ENCODE data around the gene RNF157. TPM values are rescaled to one million over a fixed set of nuclear protein-coding genes. Genes with fewer than 3 reads are reported as not detected.
A peak's percentile ranks its signal among the peaks of the same experiment; 100 is the strongest.

Gene RNF157
- total and polyA plus RNA-seq, 11 donors: 3.6 to 7.4 (median 5.2) TPM

- H3K9me3 ChIP-seq: no peaks in the 10 kb centered on the region
- DNase-seq (no peak), ATAC-seq (no peak)
- peaks cover 0 to 13% (median 4%) of the 10 kb centered on the region in 12 donors for H3K4me1 ChIP-seq
- H3K27ac ChIP-seq: no peak overlapping the region
- no peak overlapping the region for H3K4me3 ChIP-seq
- WGBS, 4 donors: 89 to 96% (median 95%) methylated on average over 10 of the region's 10 CpGs
- no peaks in the 10 kb centered on the region for H3K27me3 ChIP-seq
- TF ChIP-seq CTCF (IDR thresholded peaks at IDR 0.05) (no peak), POLR2A (IDR thresholded peaks at IDR 0.05) (no peak)
- intact Hi-C loops (cut with DNase I): loop anchor here in 1 of 10 donors (10.0 kb wide), 1 partner anchor 163 kb away; no protein-coding TSS in a partner anchor
- no peaks in the 10 kb centered on the region for H3K36me3 ChIP-seq
Measured at GRCh38 chr17:76178124-76178523, 62.2 kb downstream of the RNF157 start.

- ATAC-seq (peak in 1 of 4 donors; percentile 20), DNase-seq (no peak)
- Histone ChIP-seq H3K36me3 (no peaks in the 10 kb centered on the region), H3K4me1 (peaks cover 0 to 12% (median 2%) of the 10 kb centered on the region in 12 donors), H3K27ac (no peak overlapping the region), H3K27me3 (no peaks in the 10 kb centered on the region), H3K4me3 (no peak overlapping the region), H3K9me3 (no peaks in the 10 kb centered on the region)
- WGBS, 4 donors: 94 to 97% (median 96%) methylated on average over 24 to 34 of the region's 34 CpGs
- no peak for TF ChIP-seq POLR2A (IDR thresholded peaks at IDR 0.05)
- TF ChIP-seq CTCF (IDR thresholded peaks at IDR 0.05): no peak
- intact Hi-C loops (cut with DNase I): loop anchor here in 1 of 10 donors (10.0 kb wide), 1 partner anchor 162 kb away; no protein-coding TSS in a partner anchor
Measured at GRCh38 chr17:76176701-76177574, 63.4 kb downstream of the RNF157 start.

GRCh38 chr17:76174037-76174436, 66.3 kb downstream of the RNF157 start:
- H3K9me3 ChIP-seq: no peaks in the 10 kb centered on the region
- no peaks in the 10 kb centered on the region for H3K4me1 ChIP-seq
- ATAC-seq: no peak
- H3K27ac ChIP-seq: no peak overlapping the region
- TF ChIP-seq POLR2A (IDR thresholded peaks at IDR 0.05) (no peak), CTCF (IDR thresholded peaks at IDR 0.05) (no peak)
- H3K36me3 ChIP-seq: no peaks in the 10 kb centered on the region
- H3K4me3 ChIP-seq: peak overlapping the region in 1 of 12 donors; percentile 5
- H3K27me3 ChIP-seq: no peaks in the 10 kb centered on the region
- intact Hi-C loops (cut with DNase I): loop anchor here in 1 of 10 donors (10.0 kb wide), 1 partner anchor 159 kb away; no protein-coding TSS in a partner anchor
- WGBS, 4 donors: 74 to 83% (median 79%) methylated on average over 9 of the region's 9 CpGs
- DNase-seq: no peak

DNA sequence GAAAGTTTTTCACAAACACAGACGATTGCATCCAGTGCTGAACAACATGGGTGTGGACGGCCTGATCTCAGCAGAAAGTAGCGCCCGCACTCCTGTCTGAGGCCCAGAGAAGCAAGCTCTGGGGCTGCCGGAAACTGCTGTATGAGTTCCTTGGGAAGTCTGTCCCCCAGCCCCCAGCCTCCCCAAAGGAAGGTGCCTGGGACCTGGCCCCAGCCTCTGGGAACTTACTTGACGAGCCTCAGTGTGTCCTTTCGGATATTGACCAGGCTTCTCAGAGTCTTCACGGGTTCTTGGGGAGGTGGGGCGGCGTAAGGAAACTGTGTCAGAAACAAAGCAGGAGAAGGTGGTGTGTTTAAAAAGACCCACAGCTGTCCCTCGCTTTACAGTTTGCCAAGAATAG, 66.8 kb downstream of the RNF157 start:
- no peaks in the 10 kb centered on the region for H3K9me3 ChIP-seq
- TF ChIP-seq CTCF (IDR thresholded peaks at IDR 0.05): no peak
- TF ChIP-seq POLR2A (IDR thresholded peaks at IDR 0.05): no peak
- H3K36me3 ChIP-seq: no peaks in the 10 kb centered on the region
- 70 to 84% (median 78%) methylated on average over 11 of the region's 11 CpGs for WGBS, 4 donors
- intact Hi-C loops (cut with DNase I): loop anchor here in 1 of 10 donors (10.0 kb wide), 1 partner anchor 159 kb away; no protein-coding TSS in a partner anchor
- peak overlapping the region in 1 of 12 donors; percentile 5 for H3K4me3 ChIP-seq
- H3K27ac ChIP-seq: peak overlapping the region in 1 of 12 donors; percentile 9
- ATAC-seq (no peak), DNase-seq (no peak)
- no peaks in the 10 kb centered on the region for H3K27me3 ChIP-seq
- H3K4me1 ChIP-seq: no peaks in the 10 kb centered on the region

All from heart left ventricle (tissue), 16 donors.